ENCODE data around the gene LASP1. TPM values are rescaled to one million over a fixed set of nuclear protein-coding genes. Genes with fewer than 3 reads are reported as not detected.

LASP1 gene
- total RNA-seq, 1 experiment from 2014 or later, result 78.3 TPM

DNA sequence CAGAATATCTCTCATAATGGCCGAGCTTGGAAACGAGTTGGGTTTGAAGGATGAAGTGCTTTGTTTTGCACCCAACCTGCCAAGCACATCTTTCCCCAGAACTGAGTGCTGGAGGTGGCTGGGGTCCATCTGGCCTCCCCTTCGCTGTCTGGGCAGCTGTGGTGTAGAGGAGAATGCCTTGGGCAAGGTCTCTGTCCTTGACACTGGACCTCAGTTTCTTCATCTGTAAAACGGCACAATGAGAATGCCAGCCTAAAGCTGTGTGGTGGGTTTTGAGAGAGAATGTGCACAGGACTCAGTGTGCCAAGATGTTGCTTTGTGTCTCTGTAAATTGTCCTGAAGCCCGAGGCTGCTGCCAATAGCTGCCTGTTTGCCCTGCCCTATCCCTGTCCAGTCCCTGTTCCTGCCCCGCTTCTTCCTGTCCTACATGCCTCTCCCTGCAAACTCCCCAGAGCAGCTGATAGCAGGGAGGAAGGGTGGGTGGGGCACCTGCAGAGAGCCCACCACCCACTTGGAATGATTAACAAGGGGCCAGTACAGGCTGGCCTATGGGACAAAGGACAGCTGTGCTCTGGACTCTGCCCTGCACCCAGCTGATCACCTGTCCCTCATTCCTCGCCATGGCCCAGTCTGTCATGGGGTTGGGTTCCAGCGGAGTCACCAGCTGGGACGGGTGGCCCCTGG, 15.3 kb downstream of the LASP1 start:
- Histone ChIP-seq H3K4me3 (ENCODE audit: low read depth, low read length, poor library complexity, severe bottlenecking) (no peak overlapping the region), H3K36me3 (ENCODE audit: insufficient read depth, low read length, poor library complexity, severe bottlenecking) (no peaks in the 10 kb centered on the region), H3K27me3 (replicated peaks; ENCODE audit: insufficient read depth, low read depth, low read length, poor library complexity) (no peaks in the 10 kb centered on the region), H3K9me3 (ENCODE audit: low read depth, low read length, poor library complexity, severe bottlenecking) (no peaks in the 10 kb centered on the region), H3K27ac (ENCODE audit: low read depth, low read length, poor library complexity, severe bottlenecking) (no peak overlapping the region), H3K4me1 (ENCODE audit: insufficient read depth, low read length, poor library complexity, severe bottlenecking) (peaks cover 21% of the 10 kb centered on the region)
- DNase-seq (ENCODE audit: low spot score), result no peak
- ChIA-PET CTCF (no interaction called here), POLR2A (ENCODE audit: low non-redundant PET) (no interaction called here)
- intact Hi-C loops (cut with micrococcal nuclease; ENCODE audit: unreplicated experiment), result no loop called here
- TF ChIP-seq CTCF (conservative IDR thresholded peaks at IDR 0.05; ENCODE audit: low read depth, low read length) (no peak), EZH2 (IDR thresholded peaks at IDR 0.05; ENCODE audit: borderline replicate concordance, low read depth, low read length, poor library complexity, severe bottlenecking) (no peak)
- BruUV-seq (replicated peaks), result no TSS peak

DNA sequence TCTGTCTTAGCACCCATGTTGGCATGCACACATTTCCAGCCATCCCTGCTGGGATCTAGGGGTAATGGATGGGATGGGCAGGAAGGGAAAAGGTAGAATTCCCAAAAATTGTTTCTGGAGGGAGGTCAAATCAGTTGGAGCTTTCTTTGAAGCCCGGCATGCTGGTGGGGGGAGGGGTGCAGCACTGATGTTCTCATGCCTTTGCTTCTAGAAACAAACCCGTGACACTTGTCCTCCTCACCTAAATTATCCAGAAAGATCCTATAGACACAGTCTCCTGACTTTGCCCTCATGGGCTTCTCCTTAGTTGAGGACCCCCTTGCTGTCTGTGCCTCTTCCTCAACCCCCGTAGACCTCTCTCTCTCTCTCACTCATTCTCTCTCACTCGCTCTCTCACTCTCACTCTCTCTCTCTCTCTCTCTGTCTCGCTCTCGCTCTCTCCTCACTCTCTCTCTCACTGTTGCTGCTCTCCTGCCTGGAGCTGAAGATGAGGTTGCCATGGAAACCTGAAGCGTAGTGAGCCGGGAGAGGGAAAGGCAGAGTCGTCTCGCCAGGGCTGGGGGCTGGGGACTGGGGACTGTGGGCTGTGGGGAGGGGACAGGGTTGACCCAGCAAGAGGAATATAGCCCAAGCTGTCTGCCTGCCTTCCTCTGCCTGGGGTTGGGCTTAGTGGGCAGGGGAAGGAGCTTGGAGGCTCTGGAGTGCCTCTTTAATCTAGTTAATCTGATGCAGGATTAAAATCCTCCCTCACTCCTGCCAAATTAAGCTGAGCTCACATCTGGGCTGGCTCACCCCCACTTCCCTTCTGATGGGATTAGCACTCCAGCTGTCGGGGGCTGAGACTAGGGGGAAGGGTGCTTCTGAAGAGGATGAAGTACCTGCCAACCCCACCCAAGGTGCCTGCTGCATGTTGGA, 16.1 kb downstream of the LASP1 start:
- POLR2A ChIA-PET (ENCODE audit: low non-redundant PET), result interaction anchor here (0.6 kb wide), 2 partner anchors 31 to 664 kb away, joined by 3 to 5 read pairs; no protein-coding TSS in a partner anchor
- no peak for DNase-seq (ENCODE audit: low spot score)
- Histone ChIP-seq H3K36me3 (ENCODE audit: insufficient read depth, low read length, poor library complexity, severe bottlenecking) (no peaks in the 10 kb centered on the region), H3K27me3 (replicated peaks; ENCODE audit: insufficient read depth, low read depth, low read length, poor library complexity) (no peaks in the 10 kb centered on the region), H3K4me1 (ENCODE audit: insufficient read depth, low read length, poor library complexity, severe bottlenecking) (peaks cover 16% of the 10 kb centered on the region), H3K27ac (ENCODE audit: low read depth, low read length, poor library complexity, severe bottlenecking) (no peak overlapping the region), H3K4me3 (ENCODE audit: low read depth, low read length, poor library complexity, severe bottlenecking) (no peak overlapping the region), H3K9me3 (ENCODE audit: low read depth, low read length, poor library complexity, severe bottlenecking) (no peaks in the 10 kb centered on the region)
- TF ChIP-seq CTCF (conservative IDR thresholded peaks at IDR 0.05; ENCODE audit: low read depth, low read length), result no peak
- TF ChIP-seq EZH2 (IDR thresholded peaks at IDR 0.05; ENCODE audit: borderline replicate concordance, low read depth, low read length, poor library complexity, severe bottlenecking), result no peak
- intact Hi-C loops (cut with micrococcal nuclease; ENCODE audit: unreplicated experiment), result no loop called here
- no TSS peak for BruUV-seq (replicated peaks)
- CTCF ChIA-PET, result no interaction called here

DNA sequence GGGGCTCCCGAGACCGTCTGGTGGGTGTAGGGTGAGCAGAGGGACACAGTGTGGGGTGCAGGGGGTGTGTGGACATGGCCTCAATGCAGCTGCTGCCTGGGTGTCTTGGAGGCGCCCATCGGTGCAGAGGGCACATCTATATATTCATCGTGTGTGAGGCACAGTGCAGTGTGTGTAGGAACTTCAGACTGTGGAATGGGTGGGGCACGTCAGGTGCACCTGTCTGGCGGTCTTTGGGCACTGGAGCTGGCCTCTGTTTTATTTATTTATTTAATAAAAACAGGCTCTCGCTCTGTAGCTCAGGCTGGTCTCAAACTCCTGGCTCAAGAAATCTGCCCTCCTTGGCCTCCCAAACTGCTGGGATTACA, 16.8 kb downstream of the LASP1 start:
- DNase-seq (ENCODE audit: low spot score), result no peak
- intact Hi-C loops (cut with micrococcal nuclease; ENCODE audit: unreplicated experiment), result no loop called here
- peaks cover 4% of the 10 kb centered on the region for H3K36me3 ChIP-seq (ENCODE audit: insufficient read depth, low read length, poor library complexity, severe bottlenecking)

More for the DNA sequence above, 16.8 kb downstream of the LASP1 start:
- Histone ChIP-seq H3K4me1 (ENCODE audit: insufficient read depth, low read length, poor library complexity, severe bottlenecking) (peaks cover 10% of the 10 kb centered on the region), H3K27me3 (replicated peaks; ENCODE audit: insufficient read depth, low read depth, low read length, poor library complexity) (no peaks in the 10 kb centered on the region), H3K27ac (ENCODE audit: low read depth, low read length, poor library complexity, severe bottlenecking) (no peak overlapping the region), H3K9me3 (ENCODE audit: low read depth, low read length, poor library complexity, severe bottlenecking) (no peaks in the 10 kb centered on the region), H3K4me3 (ENCODE audit: low read depth, low read length, poor library complexity, severe bottlenecking) (no peak overlapping the region)
- no TSS peak for BruUV-seq (replicated peaks)
- TF ChIP-seq EZH2 (IDR thresholded peaks at IDR 0.05; ENCODE audit: borderline replicate concordance, low read depth, low read length, poor library complexity, severe bottlenecking), result no peak
- TF ChIP-seq CTCF (conservative IDR thresholded peaks at IDR 0.05; ENCODE audit: low read depth, low read length), result no peak
- ChIA-PET CTCF (no interaction called here), POLR2A (ENCODE audit: low non-redundant PET) (interaction anchor here (0.6 kb wide), 1 partner anchor 30 kb away, joined by 3 read pairs; no protein-coding TSS in a partner anchor)
